GM12891 (cell line): Measurements from ENCODE around the gene SELP.

Experiments used
- POLR2A ChIP-seq: IDR thresholded peaks from 2 replicates; pipeline ENCODE4 v1.6.1; 2011; ENCODE audit warnings: low read depth, low read length, control low read depth
- TAF1 ChIP-seq: IDR thresholded peaks from 2 replicates; pipeline ENCODE4 v1.6.1; 2011; ENCODE audit warnings: low read depth, low read length, control low read depth

DNA sequence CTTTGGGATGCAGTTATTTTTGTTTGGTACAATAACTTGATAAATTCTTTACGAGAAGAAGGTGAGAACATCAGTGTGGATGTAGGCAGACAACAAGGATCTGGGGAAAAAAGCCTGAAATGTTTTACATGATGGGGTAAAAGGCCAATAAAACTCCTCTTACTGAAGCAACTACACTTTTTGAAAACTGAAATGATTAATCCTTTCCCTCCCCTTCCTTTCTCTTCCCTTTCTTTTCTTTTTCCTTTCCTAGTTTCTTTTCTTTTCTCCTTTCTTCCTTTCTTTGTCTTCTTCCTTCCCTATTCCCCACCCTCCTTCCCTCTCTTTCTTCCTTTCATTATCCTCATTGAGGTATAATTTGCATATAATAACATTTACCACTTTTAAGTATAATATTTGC, 68.2 kb downstream of the SELP start:
- no peak for TF ChIP-seq POLR2A
- TF ChIP-seq TAF1 = no peak
